ENCODE data around the gene NEUROD1.

- TF ChIP-seq, protein P1, sequence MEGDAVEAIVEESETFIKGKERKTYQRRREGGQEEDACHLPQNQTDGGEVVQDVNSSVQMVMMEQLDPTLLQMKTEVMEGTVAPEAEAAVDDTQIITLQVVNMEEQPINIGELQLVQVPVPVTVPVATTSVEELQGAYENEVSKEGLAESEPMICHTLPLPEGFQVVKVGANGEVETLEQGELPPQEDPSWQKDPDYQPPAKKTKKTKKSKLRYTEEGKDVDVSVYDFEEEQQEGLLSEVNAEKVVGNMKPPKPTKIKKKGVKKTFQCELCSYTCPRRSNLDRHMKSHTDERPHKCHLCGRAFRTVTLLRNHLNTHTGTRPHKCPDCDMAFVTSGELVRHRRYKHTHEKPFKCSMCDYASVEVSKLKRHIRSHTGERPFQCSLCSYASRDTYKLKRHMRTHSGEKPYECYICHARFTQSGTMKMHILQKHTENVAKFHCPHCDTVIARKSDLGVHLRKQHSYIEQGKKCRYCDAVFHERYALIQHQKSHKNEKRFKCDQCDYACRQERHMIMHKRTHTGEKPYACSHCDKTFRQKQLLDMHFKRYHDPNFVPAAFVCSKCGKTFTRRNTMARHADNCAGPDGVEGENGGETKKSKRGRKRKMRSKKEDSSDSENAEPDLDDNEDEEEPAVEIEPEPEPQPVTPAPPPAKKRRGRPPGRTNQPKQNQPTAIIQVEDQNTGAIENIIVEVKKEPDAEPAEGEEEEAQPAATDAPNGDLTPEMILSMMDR (IDR thresholded peaks at IDR 0.05; ENCODE audit: low read depth, low read length): no peak
- no peak for TF ChIP-seq EZH2phosphoT487 (IDR thresholded peaks at IDR 0.05; ENCODE audit: low read depth)
Observed at GRCh38 chr2:181686576-181687185, 6.4 kb upstream of the NEUROD1 start.
